ENCODE data around the gene NELL1.

Gene NELL1

DNA sequence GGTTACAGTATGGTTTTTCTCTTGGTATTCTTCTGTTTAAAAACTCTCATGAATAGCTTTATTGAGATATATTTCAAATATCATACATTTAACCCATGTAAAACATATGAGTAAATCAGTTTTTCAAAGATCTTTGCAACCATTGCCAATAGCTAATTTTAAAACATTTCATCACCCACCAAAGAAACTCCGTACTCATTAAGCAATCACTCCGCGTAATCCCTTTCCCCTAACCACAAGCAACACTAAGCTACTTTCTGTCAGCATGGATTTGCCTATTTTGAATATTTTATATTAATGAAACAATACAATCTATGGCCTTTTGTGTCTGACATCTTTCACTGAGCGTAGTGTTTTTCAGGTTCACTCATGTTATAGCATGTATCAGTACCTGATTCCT is 825.6 kb downstream of the NELL1 start:
- Histone ChIP-seq H3K27ac (ENCODE audit: poor library complexity, severe bottlenecking) (no peak overlapping the region), H3K4me3 (ENCODE audit: severe bottlenecking) (no peak overlapping the region), H3K9me3 (ENCODE audit: severe bottlenecking) (no peaks in the 10 kb centered on the region), H3K27me3 (ENCODE audit: insufficient read depth, poor library complexity, severe bottlenecking) (no peaks in the 10 kb centered on the region), H3K36me3 (ENCODE audit: low read depth) (no peaks in the 10 kb centered on the region), H3K4me1 (ENCODE audit: insufficient read depth, poor library complexity, severe bottlenecking) (no peaks in the 10 kb centered on the region)
- no peak for DNase-seq (ENCODE audit: low spot score)
- ATAC-seq (ENCODE audit: low read depth) = no peak
- TF ChIP-seq, protein P1, sequence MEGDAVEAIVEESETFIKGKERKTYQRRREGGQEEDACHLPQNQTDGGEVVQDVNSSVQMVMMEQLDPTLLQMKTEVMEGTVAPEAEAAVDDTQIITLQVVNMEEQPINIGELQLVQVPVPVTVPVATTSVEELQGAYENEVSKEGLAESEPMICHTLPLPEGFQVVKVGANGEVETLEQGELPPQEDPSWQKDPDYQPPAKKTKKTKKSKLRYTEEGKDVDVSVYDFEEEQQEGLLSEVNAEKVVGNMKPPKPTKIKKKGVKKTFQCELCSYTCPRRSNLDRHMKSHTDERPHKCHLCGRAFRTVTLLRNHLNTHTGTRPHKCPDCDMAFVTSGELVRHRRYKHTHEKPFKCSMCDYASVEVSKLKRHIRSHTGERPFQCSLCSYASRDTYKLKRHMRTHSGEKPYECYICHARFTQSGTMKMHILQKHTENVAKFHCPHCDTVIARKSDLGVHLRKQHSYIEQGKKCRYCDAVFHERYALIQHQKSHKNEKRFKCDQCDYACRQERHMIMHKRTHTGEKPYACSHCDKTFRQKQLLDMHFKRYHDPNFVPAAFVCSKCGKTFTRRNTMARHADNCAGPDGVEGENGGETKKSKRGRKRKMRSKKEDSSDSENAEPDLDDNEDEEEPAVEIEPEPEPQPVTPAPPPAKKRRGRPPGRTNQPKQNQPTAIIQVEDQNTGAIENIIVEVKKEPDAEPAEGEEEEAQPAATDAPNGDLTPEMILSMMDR (IDR thresholded peaks at IDR 0.05; ENCODE audit: poor library complexity, severe bottlenecking) = no peak

DNA sequence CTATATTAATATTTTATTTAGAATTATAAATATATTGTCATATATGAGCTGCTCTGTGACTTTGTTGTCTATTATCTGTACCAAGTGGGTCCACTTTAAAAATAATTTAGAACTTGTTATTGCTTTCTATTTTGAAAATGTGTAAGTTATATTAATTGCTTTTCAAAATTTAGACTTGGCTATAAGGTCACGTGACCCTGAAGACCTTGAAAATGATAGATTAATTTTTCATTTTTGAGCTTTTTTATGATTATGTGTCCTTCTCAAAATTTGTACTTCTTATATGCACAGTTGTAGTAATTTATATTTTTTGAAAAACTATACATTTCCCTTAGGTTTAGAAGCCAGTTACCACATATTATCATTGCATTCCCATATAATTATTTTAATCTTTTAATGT is 826.5 kb downstream of the NELL1 start:
- ATAC-seq (ENCODE audit: low read depth) (no peak), DNase-seq (ENCODE audit: low spot score) (no peak)
- Histone ChIP-seq H3K27ac (ENCODE audit: poor library complexity, severe bottlenecking) (no peak overlapping the region), H3K4me1 (ENCODE audit: insufficient read depth, poor library complexity, severe bottlenecking) (no peaks in the 10 kb centered on the region), H3K36me3 (ENCODE audit: low read depth) (no peaks in the 10 kb centered on the region), H3K27me3 (ENCODE audit: insufficient read depth, poor library complexity, severe bottlenecking) (no peaks in the 10 kb centered on the region), H3K4me3 (ENCODE audit: severe bottlenecking) (no peak overlapping the region), H3K9me3 (ENCODE audit: severe bottlenecking) (no peaks in the 10 kb centered on the region)
- TF ChIP-seq, protein P1 (IDR thresholded peaks at IDR 0.05; ENCODE audit: poor library complexity, severe bottlenecking) = no peak

DNA sequence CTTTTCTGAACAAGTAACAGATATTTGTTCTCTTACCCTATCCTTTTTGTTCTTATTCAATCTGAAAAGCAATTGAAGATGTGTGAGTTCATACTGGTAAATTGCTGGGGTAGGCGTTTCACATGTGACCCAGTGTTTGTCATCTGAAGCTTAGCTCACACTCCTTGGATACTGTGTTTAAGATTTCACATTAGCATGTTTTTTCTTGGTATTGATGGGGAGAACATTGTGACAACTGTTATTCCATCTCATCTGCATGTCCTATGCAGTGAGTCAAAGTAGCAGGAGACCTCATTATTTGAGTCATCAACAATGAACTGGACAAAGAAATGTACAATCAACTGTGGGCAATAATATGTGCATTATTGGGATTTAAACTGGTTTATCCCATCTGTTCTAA is 831.9 kb downstream of the NELL1 start:
- DNase-seq (ENCODE audit: low spot score) (no peak), ATAC-seq (ENCODE audit: low read depth) (no peak)
- Histone ChIP-seq H3K27me3 (ENCODE audit: insufficient read depth, poor library complexity, severe bottlenecking) (no peaks in the 10 kb centered on the region), H3K4me3 (ENCODE audit: severe bottlenecking) (no peak overlapping the region), H3K4me1 (ENCODE audit: insufficient read depth, poor library complexity, severe bottlenecking) (no peaks in the 10 kb centered on the region), H3K9me3 (ENCODE audit: severe bottlenecking) (no peaks in the 10 kb centered on the region), H3K36me3 (ENCODE audit: low read depth) (no peaks in the 10 kb centered on the region), H3K27ac (ENCODE audit: poor library complexity, severe bottlenecking) (no peak overlapping the region)
- TF ChIP-seq, protein P1 (IDR thresholded peaks at IDR 0.05; ENCODE audit: poor library complexity, severe bottlenecking) = no peak

DNA sequence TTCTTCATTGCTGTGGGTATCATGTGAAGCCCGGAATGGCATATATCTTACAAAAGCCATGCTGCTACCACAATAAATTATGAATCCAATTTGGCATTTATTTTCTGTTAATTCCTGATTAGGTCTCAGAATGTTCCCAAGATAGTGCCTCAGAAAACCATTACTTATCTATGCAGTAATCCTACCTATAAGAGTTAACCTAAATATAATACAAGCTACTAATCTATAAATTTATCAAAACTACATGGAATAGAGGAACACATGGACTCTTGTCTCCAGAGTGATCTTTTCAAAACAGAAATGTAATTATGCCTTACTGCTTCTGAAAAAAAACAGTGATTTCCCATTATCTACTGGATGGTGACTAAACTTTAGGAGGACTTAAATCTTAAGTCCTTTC is 835.7 kb downstream of the NELL1 start:
- ATAC-seq (ENCODE audit: low read depth) (no peak), DNase-seq (ENCODE audit: low spot score) (no peak)
- no peak overlapping the region for H3K4me3 ChIP-seq (ENCODE audit: severe bottlenecking)
- H3K27ac ChIP-seq (ENCODE audit: poor library complexity, severe bottlenecking) = no peak overlapping the region
- no peaks in the 10 kb centered on the region for H3K4me1 ChIP-seq (ENCODE audit: insufficient read depth, poor library complexity, severe bottlenecking)
- no peaks in the 10 kb centered on the region for H3K9me3 ChIP-seq (ENCODE audit: severe bottlenecking)
- H3K27me3 ChIP-seq (ENCODE audit: insufficient read depth, poor library complexity, severe bottlenecking) = no peaks in the 10 kb centered on the region
- no peaks in the 10 kb centered on the region for H3K36me3 ChIP-seq (ENCODE audit: low read depth)
- TF ChIP-seq, protein P1 (IDR thresholded peaks at IDR 0.05; ENCODE audit: poor library complexity, severe bottlenecking) = no peak

DNA sequence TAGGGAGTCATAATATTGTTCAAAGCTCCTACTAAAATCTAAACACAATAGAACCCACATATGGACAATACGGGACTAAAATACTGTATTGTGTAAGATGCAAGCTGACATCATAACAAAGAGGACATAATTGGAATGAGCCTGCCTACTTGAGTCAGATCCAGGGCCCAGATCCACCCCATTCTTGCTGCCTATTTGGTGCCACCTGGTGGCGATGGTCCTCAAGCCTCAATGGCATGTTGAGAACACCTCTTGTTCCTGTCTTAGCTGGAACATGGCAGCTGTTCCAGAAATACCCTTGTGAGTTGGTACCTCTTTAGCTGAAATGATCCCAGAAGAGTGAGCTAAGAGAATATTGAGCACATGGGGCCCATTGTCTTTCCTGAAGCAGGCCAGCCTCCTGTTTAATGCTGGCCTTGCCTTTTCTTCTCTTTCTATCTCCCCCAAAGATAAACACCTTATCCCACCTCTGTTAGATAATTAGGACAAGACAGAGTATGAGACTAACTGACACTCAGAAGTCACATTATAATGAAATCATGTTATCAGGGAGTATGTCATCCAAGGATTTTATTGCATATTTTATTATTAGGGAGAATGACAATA is 842.6 kb downstream of the NELL1 start:
- H3K4me1 ChIP-seq (ENCODE audit: insufficient read depth, poor library complexity, severe bottlenecking) = no peaks in the 10 kb centered on the region
- H3K9me3 ChIP-seq (ENCODE audit: severe bottlenecking) = no peaks in the 10 kb centered on the region
- TF ChIP-seq, protein P1 (IDR thresholded peaks at IDR 0.05; ENCODE audit: poor library complexity, severe bottlenecking) = peak; percentile 70
- H3K27ac ChIP-seq (ENCODE audit: poor library complexity, severe bottlenecking) = no peak overlapping the region
- no peaks in the 10 kb centered on the region for H3K36me3 ChIP-seq (ENCODE audit: low read depth)
- H3K4me3 ChIP-seq (ENCODE audit: severe bottlenecking) = no peak overlapping the region
- DNase-seq (ENCODE audit: low spot score) (no peak), ATAC-seq (ENCODE audit: low read depth) (peak; percentile 89)
- no peaks in the 10 kb centered on the region for H3K27me3 ChIP-seq (ENCODE audit: insufficient read depth, poor library complexity, severe bottlenecking)

Measured in RWPE2 (cell line).